GM12878 (cell line): Measurements from ENCODE around the gene CEACAM3. TPM values are rescaled to one million over a fixed set of nuclear protein-coding genes. Genes with fewer than 3 reads are reported as not detected.

Experiments
- ATAC-seq: fragments of 200-7000 bp; cut with Tn5 transposase; 3 replicates; pipeline ENCODE4 v1.9.1; 2020; ENCODE audit warnings: mild to moderate bottlenecking, moderate library complexity
- BruUV-seq: library from RNA; stranded (reverse); fragments of 400-500 nt; replicated peaks from 2 replicates; lab custom pipeline; 2021; lab: Mats Ljungman, UMichigan
- CTCF ChIA-PET: fragments of 300-600 bp; sonication (Branson Sonifier 250); formaldehyde crosslinking; extraction: SDS; loops from one replicate; lab custom pipeline; 2021; ENCODE audit warnings: inconsistent platforms; lab: Yijun Ruan, JAX
- POLR2A ChIA-PET: fragments of 350-600 bp; formaldehyde crosslinking; extraction: SDS; loops from one replicate; lab custom pipeline; 2021; ENCODE audit warnings: inconsistent platforms; lab: Charles Lee
- RAD21 ChIA-PET: fragments of 300-600 bp; sonication (Branson Sonifier 250); formaldehyde crosslinking; loops from one replicate; lab custom pipeline; 2023; ENCODE audit warnings: antibody characterized with exemption; ENCODE audit not compliant: unreplicated experiment; lab: Charles Lee
- SMC1A ChIA-PET: fragments of 300-600 bp; sonication (Branson Sonifier 250); formaldehyde crosslinking; loops from one replicate; lab custom pipeline; 2023; ENCODE audit not compliant: unreplicated experiment, uncharacterized antibody; lab: Charles Lee
- DNase-seq: peaks from one replicate; pipeline ENCODE4 v3.0.0-alpha.2; 2011; ENCODE audit warnings: low read depth, low spot score
- FAIRE-seq: peaks from 3 replicates; lab custom pipeline; 2011; peaks lifted over from hg19 to GRCh38; lab: Jason Lieb, UNC
- H2AFZ ChIP-seq: 2 replicates; pipeline ENCODE4 v1.6.0; 2011; ENCODE audit warnings: low read depth, low read length, control low read depth; ENCODE audit not compliant: control insufficient read depth
- H3K27ac ChIP-seq: 2 replicates; pipeline ENCODE4 v1.5.1; 2011; ENCODE audit warnings: control low read depth; ENCODE audit not compliant: control insufficient read depth, insufficient read depth
- H3K27me3 ChIP-seq, 2 experiments: replicated peaks in 1 of 2; 2 replicates each; pipeline versions ENCODE4 v1.6.0 to v1.6.1; 2011; ENCODE audit warnings: low read length in 1 of 2; ENCODE audit not compliant: control insufficient read depth in 2 of 2, insufficient read depth in 2 of 2
- H3K36me3 ChIP-seq, 2 experiments: 2 replicates each; pipeline ENCODE4 v1.5.1; 2011; ENCODE audit warnings: low read length in 1 of 2; ENCODE audit not compliant: control insufficient read depth in 2 of 2, insufficient read depth in 2 of 2
- H3K4me1 ChIP-seq: 2 replicates; pipeline ENCODE4 v1.6.1; 2011; ENCODE audit warnings: mild to moderate bottlenecking, low read length, moderate library complexity, mixed read lengths; ENCODE audit not compliant: control insufficient read depth, insufficient read depth
- H3K4me2 ChIP-seq: 2 replicates; pipeline ENCODE4 v1.6.0; 2011; ENCODE audit warnings: control low read depth; ENCODE audit not compliant: control insufficient read depth, insufficient read depth
- H3K4me3 ChIP-seq: fragments of 200-600 bp; sonication (generic); 2 replicates; pipeline ENCODE4 v1.5.1; 2016
- H3K79me2 ChIP-seq: 2 replicates; pipeline ENCODE4 v1.6.0; 2011; ENCODE audit warnings: low read length; ENCODE audit not compliant: control insufficient read depth, insufficient read depth
- H3K9ac ChIP-seq: 2 replicates; pipeline ENCODE4 v1.8.0; 2011; ENCODE audit warnings: low read length, control low read depth, mixed read lengths; ENCODE audit not compliant: control insufficient read depth, insufficient read depth
- H3K9me3 ChIP-seq: replicated peaks from 3 replicates; pipeline ENCODE4 v1.5.1; 2011; ENCODE audit warnings: mild to moderate bottlenecking, low read length; ENCODE audit not compliant: control insufficient read depth, insufficient read depth
- H4K20me1 ChIP-seq: 2 replicates; pipeline ENCODE4 v1.6.0; 2011; ENCODE audit not compliant: control insufficient read depth, insufficient read depth
- CREM ChIP-seq: IDR thresholded peaks from 2 replicates; pipeline ENCODE4 v1.6.1; 2014; ENCODE audit warnings: antibody characterized with exemption, low read depth
- FOS ChIP-seq: IDR thresholded peaks from 3 replicates; pipeline ENCODE4 v1.6.1; 2011; ENCODE audit warnings: borderline replicate concordance; ENCODE audit not compliant: insufficient read length; ENCODE audit errors: extremely low read depth
- FOXM1 ChIP-seq: IDR thresholded peaks from 2 replicates; pipeline ENCODE4 v1.6.1; 2012; ENCODE audit warnings: low read depth, mild to moderate bottlenecking, inconsistent platforms, low read length, moderate library complexity
- MLLT1 ChIP-seq: fragments of 450-650 bp; IDR thresholded peaks from 2 replicates; pipeline ENCODE4 v1.6.1; 2016; ENCODE audit warnings: mild to moderate bottlenecking
- PML ChIP-seq: IDR thresholded peaks from 2 replicates; pipeline ENCODE4 v1.6.1; 2012; ENCODE audit warnings: low read length, inconsistent platforms
- RCOR1 ChIP-seq: conservative IDR thresholded peaks from 2 replicates; pipeline ENCODE4 v1.6.1; 2012; ENCODE audit warnings: low read depth, low read length, improper control_type of control experiment
- SIX5 ChIP-seq: IDR thresholded peaks from 2 replicates; pipeline ENCODE4 v1.6.1; 2011; ENCODE audit warnings: mild to moderate bottlenecking, low read depth, low read length, moderate library complexity; ENCODE audit not compliant: severe bottlenecking
- SP1 ChIP-seq: IDR thresholded peaks from one replicate; pipeline ENCODE4 v1.6.1; 2011; ENCODE audit warnings: low read depth, low read length
- TCF12 ChIP-seq: IDR thresholded peaks from 2 replicates; pipeline ENCODE4 v1.6.1; 2011; ENCODE audit warnings: low read depth, mild to moderate bottlenecking, low read length
- ZBTB4 ChIP-seq: fragments of 450-650 bp; formaldehyde crosslinking; IDR thresholded peaks from 2 replicates; pipeline ENCODE4 v1.4.0; 2022; ENCODE audit warnings: mild to moderate bottlenecking, moderate library complexity
- WGBS: methylation state at CpG from one replicate; pipeline ENCODE4 v1.1.6; 2016; ENCODE audit warnings: low lambda C conversion rate; ENCODE audit not compliant: insufficient replicate concordance, insufficient coverage; ENCODE audit errors: missing lambda C conversion rate; 5-methylcytosine and 5-hydroxymethylcytosine counted together
- in situ Hi-C: fragments of 300-500 bp; cut with MboI; formaldehyde crosslinking; loops from 9 replicates; pipeline ENCODE4 v1.14.3; 2018; ENCODE audit warnings: mixed read lengths
- intact Hi-C: fragments of 100-400 bp; cut with micrococcal nuclease; formaldehyde crosslinking; loops from one replicate; pipeline ENCODE4 v1.14.2; 2022; ENCODE audit not compliant: unreplicated experiment
- polyA plus RNA-seq, 11 experiments: library from polyadenylated mRNA; depleted of rRNA in 4 of 11; unstranded in 6 of 11; stranded (reverse) in 5 of 11; fragments of >200 nt; fragmentation: Nextera tagmentation in 4 of 11; fragmentation: Illumina TruSeq in 1 of 11; extraction: Ambion mirVana in 4 of 11; extraction: Trizol in 1 of 11; gene quantifications; 1 replicate in 1 of 11; 2 replicates in 10 of 11; pipeline versions ENCODE4 v1.2.1 to v1.2.3, GENCODE V29; 2011 to 2016; ENCODE audit warnings: inconsistent platforms in 2 of 11, missing spikeins in 2 of 11, low read depth in 1 of 11
- total RNA-seq, 4 experiments: library from RNA; depleted of rRNA in 3 of 4; stranded (reverse); fragments of >200 nt in 3 of 4; fragmentation: Illumina TruSeq in 1 of 4; extraction: Trizol in 1 of 4; gene quantifications; 2 replicates each; pipeline versions ENCODE4 v1.2.1 to v1.2.3, GENCODE V29; 2013 to 2021

The CEACAM3 gene
- total and polyA plus RNA-seq, 10 of the 15 experiments (the other 5 are each of a cell fraction or from before 2014, with no cell fraction given): not detected

DNA sequence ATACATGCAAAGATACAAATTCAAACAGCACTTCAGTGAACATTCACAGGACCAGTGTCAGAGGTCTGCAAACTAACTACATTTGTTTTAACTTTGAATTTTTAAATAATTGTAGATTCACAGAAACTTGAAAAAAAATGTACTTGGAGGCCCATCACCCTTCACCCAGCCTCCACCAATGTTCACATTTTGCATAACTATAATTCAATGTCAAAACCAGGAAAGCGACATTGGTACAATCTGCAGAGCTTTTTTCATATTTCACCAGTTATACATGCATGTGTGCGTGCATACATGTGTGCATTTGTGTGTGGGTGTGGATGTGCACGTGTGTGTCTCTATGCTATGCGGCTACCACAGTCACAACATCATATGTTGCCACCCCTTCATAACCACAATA is 18.9 kb downstream of the CEACAM3 start (continued):
- TF ChIP-seq ZBTB4 (CRISPR knock-in tag) (no peak), FOXM1 (no peak), RCOR1 (no peak), MLLT1 (no peak), SP1 (no peak), TCF12 (no peak), PML (no peak)

- Histone ChIP-seq H3K27ac (no peak overlapping the region), H3K36me3 (no peaks in the 10 kb centered on the region), H3K4me1 (no peaks in the 10 kb centered on the region), H3K9me3 (no peaks in the 10 kb centered on the region), H3K79me2 (no peaks in the 10 kb centered on the region), H3K9ac (no peak overlapping the region), H4K20me1 (no peaks in the 10 kb centered on the region), H3K4me3 (no peak overlapping the region), H3K4me2 (no peak overlapping the region), H3K27me3 (no peaks in the 10 kb centered on the region), H2AFZ (no peak overlapping the region)
- FAIRE-seq (no peak), ATAC-seq (no peak), DNase-seq (no peak)
- ChIA-PET RAD21 (no interaction called here), SMC1A (no interaction called here), CTCF (interaction anchor here (1.0 to 1.1 kb wide), 3 partner anchors 22 to 175 kb away, joined by 3 to 8 read pairs (median 4); no protein-coding TSS in a partner anchor), POLR2A (no interaction called here)
- intact Hi-C loops (no loop called here), in situ Hi-C loops (no loop called here)
- no TSS peak for BruUV-seq
- TF ChIP-seq SIX5 (no peak), FOS (no peak), CREM (no peak)
- WGBS: 50% methylated on average over 2 of the region's 2 CpGs
Measured at GRCh38 chr19:41816761-41817160, 20.4 kb downstream of the CEACAM3 start.
